Motor neuron (in vitro differentiated cells): ENCODE results near the gene TUBA1C. TPM values are rescaled to one million over a fixed set of nuclear protein-coding genes. Genes with fewer than 3 reads are reported as not detected.

Source experiments
- ATAC-seq, 8 experiments: fragments of 200-7000 bp; cut with Tn5 transposase; replicated peaks in 6 of 8; 2 replicates each; pipeline ENCODE4 v1.8.0; 2021; ENCODE audit warnings: mild to moderate bottlenecking in 8 of 8, moderate library complexity in 8 of 8
- H3K27ac ChIP-seq, 2 donors: fragments of 250-450 bp; sonication (Bioruptor Pico); 2 replicates each; pipeline ENCODE4 v1.9.0; 2021; ENCODE audit warnings: antibody characterized with exemption in 2 of 2, mild to moderate bottlenecking in 2 of 2, moderate library complexity in 1 of 2
- H3K4me1 ChIP-seq, 2 donors: fragments of 250-450 bp; sonication (Bioruptor Pico); replicated peaks in 1 of 2; 2 replicates each; pipeline ENCODE4 v1.6.1; 2021; ENCODE audit warnings: antibody characterized with exemption in 2 of 2, mild to moderate bottlenecking in 2 of 2, moderate library complexity in 1 of 2
- H3K4me3 ChIP-seq, 5 donors: fragments of 250-450 bp; sonication (Bioruptor Pico); 2 replicates each; pipeline ENCODE4 v1.9.0; 2021; ENCODE audit warnings: antibody characterized with exemption in 5 of 5, mild to moderate bottlenecking in 5 of 5, moderate library complexity in 4 of 5
- WGBS, 10 experiments: fragments of 450-650 bp; shearing (Covaris generic); methylation state at CpG; one replicate each; pipeline ENCODE4 v1.0.0; 2022; 5-methylcytosine and 5-hydroxymethylcytosine counted together
- in situ Hi-C, 9 experiments: fragments of 400-800 bp; cut with MboI; loops; one replicate each; pipeline ENCODE4 v1.15.0; 2021; ENCODE audit warnings: low sequenced_read_pairs in 9 of 9, low pct_unique_long_range_greater_than_20kb in 2 of 9; ENCODE audit not compliant: unreplicated experiment in 9 of 9
- total RNA-seq, 8 experiments: library from RNA; unstranded; fragments of 300-600 nt; gene quantifications; 2 replicates each; pipeline versions ENCODE4 v1.2.3 to v1.2.4, GENCODE V29; 2022

The TUBA1C gene
- total RNA-seq, 8 experiments from 2014 or later: 54.3 to 256 (median 152) TPM

DNA sequence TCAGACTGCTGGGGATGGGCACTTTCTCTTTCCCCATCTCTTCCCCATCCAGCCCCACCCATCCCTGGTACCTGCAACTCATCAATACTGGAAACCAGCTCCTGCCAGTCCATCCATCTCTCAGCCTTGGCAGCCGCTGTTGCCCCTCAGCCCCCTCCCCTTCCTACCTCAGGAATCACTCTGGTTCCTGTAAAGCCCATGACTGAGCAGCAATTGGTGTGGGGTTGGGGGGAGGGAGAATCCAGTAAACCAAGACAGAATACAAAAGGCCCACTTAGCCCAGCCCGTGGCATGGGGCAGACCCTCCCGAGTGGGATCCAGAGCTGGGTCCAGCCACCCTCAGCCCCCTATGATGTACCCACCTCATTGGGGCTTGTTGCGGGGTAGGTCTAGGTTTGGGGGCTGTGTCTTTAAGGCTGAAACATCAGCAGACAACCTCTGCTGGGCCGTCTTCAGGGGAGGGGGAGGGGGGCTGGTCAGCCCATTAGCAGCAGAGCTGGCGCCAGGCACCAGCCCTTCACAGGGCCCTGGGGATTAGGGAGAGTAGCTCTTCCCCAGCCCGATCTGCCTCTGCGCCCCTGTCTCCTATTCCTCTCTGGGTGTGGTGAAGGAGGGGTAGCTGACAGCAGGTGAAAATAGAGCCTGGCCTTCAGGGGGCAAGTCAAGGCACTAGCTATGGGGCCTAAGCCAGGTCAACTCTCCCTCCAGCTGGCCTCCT is 29.4 kb downstream of the TUBA1C start:
- peak in 5 of 8 experiments; percentile 26 to 44 (median 30) for ATAC-seq
- Histone ChIP-seq H3K4me1 (peaks cover 21 to 35% of the 10 kb centered on the region in 2 donors), H3K4me3 (peak overlapping the region in 2 of 5 donors; percentile 14 to 21), H3K27ac (peak overlapping the region in 1 of 2 donors; percentile 48)
- in situ Hi-C loops: no loop called here
- WGBS, 10 experiments: 32 to 67% methylated on average over 3 to 4 of the region's 8 CpGs; no CpG with 5 or more reads in 8 of the 10 experiments

DNA sequence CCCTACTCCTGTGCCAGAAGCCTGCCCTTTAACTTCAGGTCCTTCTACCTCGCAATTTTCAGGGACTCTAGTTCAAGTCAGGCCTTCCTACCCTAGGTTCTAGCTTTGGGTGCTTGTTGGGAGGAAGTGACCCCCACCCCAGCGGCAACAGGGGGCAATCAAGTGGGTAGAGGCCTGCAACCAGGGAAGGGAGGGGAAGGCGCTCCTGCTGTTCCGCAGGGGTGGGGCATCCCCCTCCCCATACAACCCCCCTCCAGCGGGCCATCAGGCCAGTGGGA is 29.9 kb downstream of the TUBA1C start:
- 0 to 40% (median 17%) methylated on average over 1 to 3 of the region's 5 CpGs; no CpG with 5 or more reads in 7 of the 10 experiments for WGBS, 10 experiments
- Histone ChIP-seq H3K27ac (no peak overlapping the region), H3K4me3 (peak overlapping the region in 1 of 5 donors; percentile 21), H3K4me1 (peaks cover 21 to 35% of the 10 kb centered on the region in 2 donors)
- ATAC-seq: no peak
- in situ Hi-C loops: no loop called here

DNA sequence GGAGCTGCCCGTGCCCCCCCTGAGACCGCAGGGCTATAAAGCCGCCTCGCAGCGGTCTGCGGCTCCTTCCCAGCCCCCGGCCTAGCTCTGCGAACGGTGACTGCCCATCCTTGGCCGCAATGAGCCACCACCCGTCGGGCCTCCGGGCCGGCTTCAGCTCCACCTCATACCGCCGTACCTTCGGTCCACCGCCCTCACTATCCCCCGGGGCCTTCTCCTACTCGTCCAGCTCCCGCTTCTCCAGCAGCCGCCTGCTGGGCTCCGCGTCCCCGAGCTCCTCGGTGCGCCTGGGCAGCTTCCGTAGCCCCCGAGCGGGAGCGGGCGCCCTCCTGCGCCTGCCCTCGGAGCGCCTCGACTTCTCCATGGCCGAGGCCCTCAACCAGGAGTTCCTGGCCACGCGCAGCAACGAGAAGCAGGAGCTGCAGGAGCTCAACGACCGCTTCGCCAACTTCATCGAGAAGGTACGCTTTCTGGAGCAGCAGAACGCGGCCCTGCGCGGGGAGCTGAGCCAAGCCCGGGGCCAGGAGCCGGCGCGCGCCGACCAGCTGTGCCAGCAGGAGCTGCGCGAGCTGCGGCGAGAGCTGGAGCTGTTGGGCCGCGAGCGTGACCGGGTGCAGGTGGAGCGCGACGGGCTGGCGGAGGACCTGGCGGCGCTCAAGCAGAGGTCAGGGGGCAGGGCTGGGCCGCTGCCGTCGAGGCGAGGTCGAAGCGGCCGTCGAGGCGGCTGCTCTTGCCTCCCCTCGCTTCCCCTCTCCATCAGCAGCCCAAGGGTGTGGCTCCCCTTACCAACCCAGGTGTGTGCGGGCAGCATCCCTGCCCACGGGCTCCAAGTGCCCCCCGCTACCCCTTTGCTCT is 30.4 kb downstream of the TUBA1C start, which contains the start of gene PRPH:
Gene PRPH, plus strand, starts transcription at position 66 of the 855 bp plus-strand sequence. Its CDS starts 54 bp downstream, at position 120.
- peak within 1 kb of the TSS in 1 of 2 donors; percentile 48 for H3K27ac ChIP-seq
- peak in 4 of 8 experiments; percentile 3 to 19 (median 15) for ATAC-seq
- H3K4me1 ChIP-seq: peaks cover 21 to 35% of the 10 kb centered on the region in 2 donors
- in situ Hi-C loops: no loop called here
- peak within 1 kb of the TSS in 2 of 5 donors; percentile 14 to 21 for H3K4me3 ChIP-seq
- 0 to 33% (median 24%) methylated on average over 2 to 15 of the region's 82 CpGs; no CpG with 5 or more reads in 5 of the 10 experiments for WGBS, 10 experiments

DNA sequence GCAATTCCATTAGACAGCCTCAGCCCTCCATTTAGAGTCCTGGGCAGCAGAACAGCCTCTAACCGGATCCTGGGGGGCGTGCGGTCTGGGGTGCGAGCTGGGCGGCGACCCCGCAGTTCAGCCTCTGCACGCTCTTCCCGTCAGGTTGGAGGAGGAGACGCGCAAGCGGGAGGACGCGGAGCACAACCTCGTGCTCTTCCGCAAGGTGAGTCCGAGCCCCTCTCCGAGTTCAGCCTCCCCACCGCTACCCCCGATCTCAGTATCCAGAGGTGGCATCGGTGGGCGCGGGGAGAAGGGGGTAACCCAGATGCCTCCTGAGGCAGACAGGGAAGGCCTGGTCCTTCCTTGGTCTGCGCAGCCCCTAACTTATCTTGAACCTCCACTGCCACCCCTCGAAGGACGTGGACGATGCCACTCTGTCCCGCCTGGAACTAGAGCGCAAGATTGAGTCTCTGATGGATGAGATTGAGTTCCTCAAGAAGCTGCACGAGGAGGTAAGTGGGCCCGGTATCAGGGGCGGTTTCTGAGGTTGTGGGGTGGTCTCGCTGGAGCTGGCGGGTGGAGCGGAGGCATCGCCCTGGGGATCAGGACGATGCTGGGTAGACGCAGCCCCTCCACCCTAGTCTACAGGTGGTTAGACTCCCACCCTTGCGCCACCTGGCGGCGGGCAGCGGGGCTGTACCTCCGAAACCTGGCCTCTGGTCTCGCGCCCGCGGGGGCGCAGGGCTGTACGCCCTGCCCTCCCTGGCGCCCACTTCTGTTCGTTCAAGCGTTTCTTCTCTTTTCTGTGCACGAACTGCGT is 31.4 kb downstream of the TUBA1C start:
- H3K27ac ChIP-seq: no peak overlapping the region
- in situ Hi-C loops: no loop called here
- 1 to 60% (median 35%) methylated on average over 1 to 30 of the region's 54 CpGs; no CpG with 5 or more reads in 3 of the 10 experiments for WGBS, 10 experiments
- peak in 6 of 8 experiments; percentile 4 to 82 (median 30) for ATAC-seq
- peak overlapping the region in 3 of 5 donors; percentile 23 to 28 (median 28) for H3K4me3 ChIP-seq
- H3K4me1 ChIP-seq: peaks cover 21 to 35% of the 10 kb centered on the region in 2 donors

DNA sequence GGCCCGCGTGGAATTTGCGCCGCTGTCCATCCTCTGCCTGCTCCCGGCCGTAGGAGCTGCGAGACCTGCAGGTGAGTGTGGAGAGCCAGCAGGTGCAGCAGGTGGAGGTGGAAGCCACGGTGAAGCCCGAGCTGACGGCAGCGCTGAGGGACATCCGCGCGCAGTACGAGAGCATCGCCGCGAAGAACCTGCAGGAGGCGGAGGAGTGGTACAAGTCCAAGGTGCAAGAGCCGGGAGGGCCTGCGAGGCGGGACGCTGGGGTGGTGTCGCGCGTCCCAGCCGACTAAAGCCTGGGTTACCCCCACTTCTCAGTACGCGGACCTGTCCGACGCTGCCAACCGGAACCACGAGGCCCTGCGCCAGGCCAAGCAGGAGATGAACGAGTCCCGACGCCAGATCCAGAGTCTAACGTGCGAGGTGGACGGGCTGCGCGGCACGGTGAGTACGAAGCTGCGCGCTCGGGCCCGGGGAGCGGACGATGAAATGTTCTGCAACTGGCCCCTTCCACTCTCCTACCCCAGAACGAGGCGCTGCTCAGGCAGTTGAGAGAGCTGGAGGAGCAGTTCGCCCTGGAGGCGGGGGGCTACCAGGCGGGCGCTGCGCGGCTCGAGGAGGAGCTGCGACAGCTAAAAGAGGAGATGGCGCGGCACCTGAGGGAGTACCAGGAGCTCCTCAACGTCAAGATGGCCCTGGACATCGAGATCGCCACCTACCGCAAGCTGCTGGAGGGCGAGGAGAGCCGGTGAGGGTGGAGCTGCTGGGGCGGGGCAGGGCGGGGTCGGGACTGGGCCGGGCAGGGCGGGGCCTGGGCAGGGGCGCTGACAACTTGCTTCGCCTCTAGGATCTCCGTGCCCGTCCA is 32.2 kb downstream of the TUBA1C start:
- H3K4me1 ChIP-seq: peaks cover 21 to 35% of the 10 kb centered on the region in 2 donors
- in situ Hi-C loops: no loop called here
- ATAC-seq: peak in 4 of 8 experiments; percentile 14 to 29 (median 22)
- no peak overlapping the region for H3K27ac ChIP-seq
- WGBS, 10 experiments: 0 to 27% (median 2%) methylated on average over 1 to 19 of the region's 77 CpGs; no CpG with 5 or more reads in 3 of the 10 experiments
- H3K4me3 ChIP-seq: peak overlapping the region; percentile 4 to 28 (median 23)

DNA sequence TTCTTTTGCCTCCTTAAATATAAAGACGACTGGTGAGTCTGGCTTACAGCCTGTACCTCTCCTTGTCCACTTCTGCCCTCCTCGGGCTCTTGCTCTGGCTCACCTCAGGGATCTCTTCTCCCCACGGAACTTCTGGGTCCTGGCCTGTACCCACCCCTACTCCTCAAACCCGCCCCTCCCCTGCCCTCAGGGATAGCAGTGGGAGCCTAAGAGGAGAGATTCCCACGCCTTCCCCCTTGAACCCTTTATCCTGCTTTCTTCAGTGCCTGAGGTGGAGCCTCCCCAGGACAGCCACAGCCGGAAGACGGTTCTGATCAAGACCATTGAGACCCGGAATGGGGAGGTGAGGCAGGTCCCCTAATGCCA is 32.8 kb downstream of the TUBA1C start:
- no peak for ATAC-seq
- in situ Hi-C loops: no loop called here
- Histone ChIP-seq H3K4me3 (peak overlapping the region in 1 of 5 donors; percentile 23), H3K4me1 (peaks cover 21 to 34% of the 10 kb centered on the region in 2 donors), H3K27ac (no peak overlapping the region)
- WGBS, 10 experiments: 0 to 40% (median 20%) methylated on average over 1 to 2 of the region's 8 CpGs; no CpG with 5 or more reads in 6 of the 10 experiments

DNA sequence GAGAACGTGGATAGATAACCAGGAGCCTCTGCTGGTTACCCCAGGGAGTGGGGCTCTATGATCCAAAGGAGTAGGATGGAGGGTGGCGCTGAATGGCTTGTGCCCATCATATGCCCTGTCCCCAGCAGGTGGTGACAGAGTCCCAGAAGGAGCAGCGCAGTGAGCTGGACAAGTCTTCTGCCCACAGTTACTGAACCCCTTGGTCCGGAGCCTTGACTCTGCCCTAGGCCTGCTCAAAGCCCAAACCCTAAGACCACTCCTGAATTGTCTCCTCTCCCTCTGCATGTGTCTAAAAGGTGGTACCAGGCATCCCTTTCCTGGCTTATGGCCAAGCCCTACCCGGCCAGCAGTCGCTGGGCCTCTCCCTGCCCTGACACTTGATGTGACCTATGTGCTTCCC is 33.3 kb downstream of the TUBA1C start:
- peak in 1 of 8 experiments; percentile 11 for ATAC-seq
- Histone ChIP-seq H3K4me3 (no peak overlapping the region), H3K4me1 (peaks cover 17 to 29% of the 10 kb centered on the region in 2 donors), H3K27ac (no peak overlapping the region)
- in situ Hi-C loops: no loop called here
- 6 to 100% (median 62%) methylated on average over 1 to 5 of the region's 6 CpGs; no CpG with 5 or more reads in 2 of the 10 experiments for WGBS, 10 experiments

DNA sequence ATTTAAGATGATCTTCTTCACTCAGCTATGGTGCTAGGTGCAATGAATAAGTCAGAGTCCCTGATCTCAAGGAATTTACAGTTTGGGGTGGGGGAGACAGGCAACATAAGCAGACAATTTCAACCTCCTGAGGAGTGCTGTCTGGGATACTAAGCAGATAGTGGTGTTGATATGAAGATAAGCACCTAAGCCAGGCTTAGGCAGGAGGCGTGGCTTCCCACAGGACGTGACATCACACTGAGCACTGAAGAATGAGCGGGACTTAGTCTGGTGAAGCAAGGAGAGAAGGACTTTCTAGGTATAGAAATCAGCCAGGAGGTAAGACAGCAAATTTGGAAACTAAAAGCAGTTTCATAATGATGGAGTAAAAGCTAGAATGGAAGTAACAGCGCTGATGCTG is 36.9 kb downstream of the TUBA1C start:
- ATAC-seq: no peak
- 30 to 75% (median 61%) methylated on average over 1 to 4 of the region's 4 CpGs; no CpG with 5 or more reads in 2 of the 10 experiments for WGBS, 10 experiments
- in situ Hi-C loops: no loop called here

DNA sequence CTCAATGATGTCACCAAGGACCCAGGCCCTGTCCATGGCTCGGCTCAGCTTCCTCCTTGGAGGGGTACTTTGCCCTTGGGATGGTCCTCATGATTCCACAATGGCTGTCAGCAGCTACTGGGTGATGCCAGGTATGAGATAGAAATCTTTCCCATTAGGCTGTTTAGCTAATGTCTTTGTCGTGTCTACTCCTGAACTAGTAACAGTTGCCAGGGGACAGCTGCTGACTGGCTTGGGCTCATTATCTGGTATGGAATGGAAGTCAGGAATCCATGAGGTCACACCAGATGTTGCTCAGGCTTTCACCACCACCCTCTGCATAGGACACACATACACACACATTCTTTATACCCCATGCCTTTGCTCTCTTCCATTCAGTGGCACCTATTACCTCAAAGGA is 39.3 kb downstream of the TUBA1C start:
- in situ Hi-C loops: no loop called here
- no peaks in the 10 kb centered on the region for H3K4me1 ChIP-seq
- 56 to 100% (median 73%) methylated on average over 1 to 2 of the region's 2 CpGs; no CpG with 5 or more reads in 4 of the 10 experiments for WGBS, 10 experiments
- peak in 5 of 8 experiments; percentile 22 to 95 (median 79) for ATAC-seq
- no peak overlapping the region for H3K4me3 ChIP-seq
- no peak overlapping the region for H3K27ac ChIP-seq

More for the DNA sequence above, 36.9 kb downstream of the TUBA1C start:
- no peak overlapping the region for H3K27ac ChIP-seq
- H3K4me3 ChIP-seq: no peak overlapping the region
- H3K4me1 ChIP-seq: peaks cover 0 to 4% of the 10 kb centered on the region in 2 donors

DNA sequence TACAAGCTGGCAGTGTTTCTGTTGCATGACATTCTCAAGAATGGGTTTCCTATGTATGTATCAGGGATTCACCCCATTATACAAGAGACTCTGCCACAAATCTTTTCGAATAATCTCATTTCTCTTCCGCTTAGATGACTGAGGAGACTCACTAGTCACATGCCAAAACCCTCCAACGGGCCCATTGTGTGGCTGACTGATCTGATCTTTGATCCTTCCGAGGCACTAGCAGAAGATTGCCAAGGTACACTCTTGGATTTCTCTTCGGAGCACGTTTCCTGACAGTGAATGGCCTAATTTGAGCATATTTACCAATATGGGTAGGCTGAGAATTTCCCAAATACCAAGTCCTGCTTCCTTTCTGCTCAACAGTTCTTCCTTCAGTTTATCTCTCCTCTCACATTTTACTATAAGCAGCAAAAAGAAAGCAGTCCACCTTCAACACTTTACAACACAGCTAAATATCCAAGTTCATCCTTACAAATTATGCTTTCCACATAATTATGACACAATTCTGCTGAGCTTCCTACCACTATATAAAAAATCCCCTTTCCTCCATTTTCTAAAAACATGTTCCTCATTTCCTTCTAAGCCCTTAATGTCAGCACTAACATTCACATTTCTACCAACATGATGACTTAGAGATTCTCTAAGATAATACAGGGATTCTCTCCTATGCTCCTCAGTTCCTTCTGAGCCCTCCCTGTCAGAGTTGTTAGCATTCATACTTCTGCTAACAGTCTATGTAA is 41.1 kb downstream of the TUBA1C start:
- Histone ChIP-seq H3K27ac (no peak overlapping the region), H3K4me1 (no peaks in the 10 kb centered on the region), H3K4me3 (no peak overlapping the region)
- ATAC-seq: no peak
- 34 to 77% (median 48%) methylated on average over 1 to 6 of the region's 6 CpGs for WGBS, 10 experiments
- in situ Hi-C loops: no loop called here

DNA sequence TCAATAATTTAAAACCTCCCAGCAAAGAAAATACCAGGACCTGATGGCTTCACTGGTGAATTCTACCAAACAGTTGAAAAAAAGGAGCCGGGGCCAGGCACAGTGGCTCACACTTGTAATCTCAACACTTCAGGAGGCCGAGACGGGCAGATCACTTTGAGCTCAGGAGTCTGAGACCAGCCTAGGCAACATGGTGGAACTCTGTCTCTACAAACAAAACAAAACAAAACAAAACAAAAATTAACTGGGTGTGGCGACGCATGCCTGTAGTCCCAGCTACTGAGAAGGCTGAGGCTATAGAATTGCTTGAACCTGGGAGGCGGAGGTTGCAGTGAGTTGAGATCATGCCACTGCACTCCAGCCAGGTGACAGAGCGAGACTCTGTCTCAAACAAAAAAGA is 44.5 kb downstream of the TUBA1C start:
- in situ Hi-C loops: no loop called here
- Histone ChIP-seq H3K27ac (no peak overlapping the region), H3K4me3 (no peak overlapping the region), H3K4me1 (no peaks in the 10 kb centered on the region)
- ATAC-seq: peak in 2 of 8 experiments; percentile 15 to 35
- WGBS, 10 experiments: 60 to 100% (median 83%) methylated on average over 1 to 7 of the region's 7 CpGs; no CpG with 5 or more reads in 1 of the 10 experiments
